IMR-90 (cell line): ENCODE measurements around the gene ANKRD18B. TPM values are rescaled to one million over a fixed set of nuclear protein-coding genes. Genes with fewer than 3 reads are reported as not detected.
A peak's percentile ranks its signal among the peaks of the same experiment; 100 is the strongest.

Source experiments
- ATAC-seq: fragments of 200-7000 bp; cut with Tn5 transposase; 2 replicates; pipeline ENCODE4 v1.9.1; 2020; ENCODE audit warnings: low read depth, mild to moderate bottlenecking, moderate library complexity
- BruUV-seq: library from RNA; stranded (reverse); fragments of 400-500 nt; replicated peaks from 2 replicates; lab custom pipeline; 2021; lab: Mats Ljungman, UMichigan
- CTCF ChIA-PET: fragments of 300-600 bp; formaldehyde crosslinking; extraction: SDS; loops from one replicate; lab custom pipeline; 2021; ENCODE audit warnings: antibody characterized with exemption; lab: Yijun Ruan, JAX
- POLR2A ChIA-PET: fragments of 300-600 bp; sonication (Branson Sonifier 250); formaldehyde crosslinking; loops from one replicate; lab custom pipeline; 2022; ENCODE audit warnings: antibody characterized with exemption; ENCODE audit not compliant: unreplicated experiment; lab: Charles Lee
- DNase-seq: peaks from one replicate; pipeline ENCODE4 v3.0.0; 2013
- H2AFZ ChIP-seq: replicated peaks from 2 replicates; pipeline ENCODE3; 2013; ENCODE audit warnings: low read length, mild to moderate bottlenecking; ENCODE audit not compliant: poor library complexity
- H2AK5ac ChIP-seq: 2 replicates; pipeline ENCODE4 v1.6.1; 2013; ENCODE audit warnings: low read depth, low read length, inconsistent platforms
- H2AK9ac ChIP-seq: replicated peaks from 2 replicates; pipeline ENCODE3; 2013; ENCODE audit warnings: mild to moderate bottlenecking, low read depth, low read length, moderate library complexity; ENCODE audit not compliant: poor library complexity
- H2BK120ac ChIP-seq: 2 replicates; pipeline ENCODE4 v1.6.1; 2013; ENCODE audit warnings: low read depth, low read length, inconsistent platforms
- H2BK15ac ChIP-seq: 3 replicates; pipeline ENCODE4 v1.6.1; 2013; ENCODE audit warnings: low read depth, low read length, inconsistent platforms
- H2BK20ac ChIP-seq: 2 replicates; pipeline ENCODE4 v1.6.1; 2013; ENCODE audit warnings: low read depth, mild to moderate bottlenecking, inconsistent platforms, low read length, moderate library complexity
- H2BK5ac ChIP-seq: 2 replicates; pipeline ENCODE4 v1.6.1; 2013; ENCODE audit warnings: mild to moderate bottlenecking, low read depth, low read length, inconsistent platforms; ENCODE audit not compliant: poor library complexity, severe bottlenecking
- H3K14ac ChIP-seq: replicated peaks from 2 replicates; pipeline ENCODE4 v1.6.1; 2013; ENCODE audit warnings: low read depth, low read length, inconsistent platforms
- H3K18ac ChIP-seq: 2 replicates; pipeline ENCODE4 v1.6.1; 2013; ENCODE audit warnings: low read depth, low read length, control low read depth
- H3K23ac ChIP-seq: 2 replicates; pipeline ENCODE4 v1.6.1; 2013; ENCODE audit warnings: low read depth, low read length, inconsistent platforms
- H3K27ac ChIP-seq: 2 replicates; pipeline ENCODE4 v1.5.1; 2013; ENCODE audit warnings: mild to moderate bottlenecking, control low read depth, low read length; ENCODE audit not compliant: insufficient read depth
- H3K27me3 ChIP-seq: 2 replicates; pipeline ENCODE4 v1.6.1; 2013; ENCODE audit warnings: low read length; ENCODE audit not compliant: control insufficient read depth, insufficient read depth
- H3K36me3 ChIP-seq: 2 replicates; pipeline ENCODE4 v1.6.1; 2013; ENCODE audit warnings: low read length, mixed read lengths; ENCODE audit not compliant: control insufficient read depth, insufficient read depth
- H3K4ac ChIP-seq: 2 replicates; pipeline ENCODE4 v1.6.1; 2013; ENCODE audit warnings: low read depth, low read length, inconsistent platforms
- H3K4me1 ChIP-seq: 2 replicates; pipeline ENCODE4 v1.6.1; 2013; ENCODE audit warnings: low read length, mixed read lengths; ENCODE audit not compliant: control insufficient read depth, insufficient read depth
- H3K4me2 ChIP-seq: 2 replicates; pipeline ENCODE4 v1.6.1; 2013; ENCODE audit warnings: low read depth, mild to moderate bottlenecking, control low read depth, low read length, moderate library complexity
- H3K4me3 ChIP-seq: 2 replicates; pipeline ENCODE4 v1.5.1; 2013; ENCODE audit warnings: low read depth, mild to moderate bottlenecking, control low read depth, low read length, moderate library complexity; ENCODE audit not compliant: insufficient read depth
- H3K56ac ChIP-seq: 2 replicates; pipeline ENCODE4 v1.6.1; 2013; ENCODE audit warnings: low read length, inconsistent platforms; ENCODE audit not compliant: insufficient read depth; ENCODE audit errors: extremely low read depth
- H3K79me1 ChIP-seq, 2 experiments: 2 replicates each; pipeline ENCODE4 v1.6.1; 2013; ENCODE audit warnings: low read length in 2 of 2, inconsistent platforms in 1 of 2, low read depth in 1 of 2
- H3K9ac ChIP-seq: 2 replicates; pipeline ENCODE4 v1.6.1; 2013; ENCODE audit warnings: low read depth, low read length, control low read depth
- H3K9me1 ChIP-seq: 2 replicates; pipeline ENCODE4 v1.6.1; 2013; ENCODE audit warnings: low read length, inconsistent platforms; ENCODE audit not compliant: insufficient read depth
- H3K9me3 ChIP-seq: 2 replicates; pipeline ENCODE4 v1.6.1; 2013; ENCODE audit warnings: low read length; ENCODE audit not compliant: control insufficient read depth, insufficient read depth
- H4K20me1 ChIP-seq: 2 replicates; pipeline ENCODE4 v1.6.1; 2013; ENCODE audit warnings: low read length, inconsistent platforms; ENCODE audit not compliant: insufficient read depth
- H4K5ac ChIP-seq: 2 replicates; pipeline ENCODE4 v1.6.1; 2013; ENCODE audit warnings: mild to moderate bottlenecking, low read depth, low read length, control low read depth
- H4K8ac ChIP-seq, 2 experiments: 2 replicates each; pipeline ENCODE4 v1.6.1; 2013; ENCODE audit warnings: low read depth in 2 of 2, low read length in 2 of 2, control low read depth in 1 of 2, inconsistent platforms in 1 of 2
- H4K91ac ChIP-seq: 2 replicates; pipeline ENCODE4 v1.6.1; 2013; ENCODE audit warnings: low read depth, low read length, inconsistent platforms; ENCODE audit not compliant: insufficient read depth
- MAFK ChIP-seq: IDR thresholded peaks from 2 replicates; pipeline ENCODE4 v1.6.1; 2012; ENCODE audit warnings: low read depth, low read length, improper control_type of control experiment
- MXI1 ChIP-seq: IDR thresholded peaks from 2 replicates; pipeline ENCODE4 v1.6.1; 2012; ENCODE audit warnings: low read depth, mild to moderate bottlenecking, low read length, moderate library complexity, borderline replicate concordance
- NFE2L2 ChIP-seq: fragments of 150-350 bp; IDR thresholded peaks from 2 replicates; pipeline ENCODE4 v1.6.1; 2016; ENCODE audit warnings: low read depth, mild to moderate bottlenecking, low read length
- RFX5 ChIP-seq: IDR thresholded peaks from 2 replicates; pipeline ENCODE4 v1.8.0; 2012; ENCODE audit warnings: low read depth, mild to moderate bottlenecking, low read length, moderate library complexity
- WGBS, 2 experiments: methylation state at CpG; one replicate each; pipeline versions ENCODE4 v1.1.5 to v1.1.7; 2013; ENCODE audit warnings: missing lambda C conversion rate in 2 of 2; ENCODE audit not compliant: insufficient read length in 1 of 2; ENCODE audit errors: extremely low coverage in 2 of 2; 5-methylcytosine and 5-hydroxymethylcytosine counted together
- dilution Hi-C: fragments of 300-500 bp; cut with HindIII; formaldehyde crosslinking; loops from one replicate; pipeline ENCODE4 v1.14.3; 2018; ENCODE audit warnings: low sequenced_read_pairs; ENCODE audit not compliant: unreplicated experiment
- in situ Hi-C: fragments of 300-500 bp; cut with MboI; formaldehyde crosslinking; loops from 3 replicates; pipeline ENCODE4 v1.14.3; 2019; ENCODE audit warnings: low sequenced_read_pairs, inconsistent platforms, mixed read lengths
- intact Hi-C: fragments of 100-400 bp; cut with micrococcal nuclease; formaldehyde crosslinking; loops from 2 replicates; pipeline ENCODE4 v1.10.0; 2022
- polyA plus RNA-seq, 3 experiments: library from polyadenylated mRNA; depleted of rRNA; stranded (reverse); fragments of >200 nt; gene quantifications; 2 replicates each; pipeline ENCODE4 v1.2.3, GENCODE V29; 2012; ENCODE audit warnings: low replicate concordance in 1 of 3
- total RNA-seq: library from RNA; depleted of rRNA; stranded (reverse); fragments of >200 nt; gene quantifications from 2 replicates; pipeline ENCODE4 v1.2.3, GENCODE V29; 2012

Gene ANKRD18B
- total and polyA plus RNA-seq, 2 of the 4 experiments (the other 2 are of a cell fraction): 7.1 to 13.4 TPM

DNA sequence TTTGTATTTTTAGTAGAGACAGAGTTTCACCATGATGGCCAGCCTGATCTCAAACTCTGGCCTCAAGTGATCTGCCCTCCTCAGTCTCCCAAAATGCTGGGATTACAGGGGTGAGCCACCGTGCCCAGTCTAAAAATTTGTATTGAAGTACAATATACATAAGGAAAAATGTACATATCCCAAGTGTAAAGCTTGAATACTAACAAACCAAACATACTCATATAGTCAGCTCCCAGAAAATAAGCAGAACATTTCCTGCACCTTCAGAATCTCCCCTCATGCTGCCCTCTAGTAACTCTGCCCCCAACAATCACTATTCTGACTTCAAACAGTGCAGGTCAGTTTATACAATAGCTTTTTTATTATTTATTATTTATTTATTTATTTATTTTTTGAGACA, 48.7 kb upstream of the ANKRD18B start:
- Histone ChIP-seq H2BK15ac (no peak overlapping the region), H3K4me2 (no peak overlapping the region), H3K27ac (no peak overlapping the region), H3K9me3 (no peaks in the 10 kb centered on the region), H3K23ac (no peak overlapping the region), H3K9me1 (peaks cover 10% of the 10 kb centered on the region; the same call in 1 of the 2 replicates), H2AK9ac (no peak overlapping the region), H3K79me1 (peaks cover 10 to 39% of the 10 kb centered on the region in 2 experiments; a peak in 3 of 4 replicates), H3K4me1 (peaks cover 3% of the 10 kb centered on the region; the same call in 1 of the 2 replicates), H3K18ac (no peak overlapping the region), H4K20me1 (peaks cover 8% of the 10 kb centered on the region; the same call in 1 of the 2 replicates), H3K4ac (peak overlapping the region; percentile 18; the same call in 1 of the 2 replicates), H2BK5ac (no peak overlapping the region), H2BK20ac (no peak overlapping the region), H3K9ac (no peak overlapping the region), H3K36me3 (peaks cover 13% of the 10 kb centered on the region), H4K91ac (no peak overlapping the region), H4K8ac (0 out of 4 replicates have a peak overlapping the region, but pooled peaks of 1 of the 2 experiments have one; percentile 69), H2AFZ (no peak overlapping the region), H3K4me3 (no peak overlapping the region), H2AK5ac (peak overlapping the region; percentile 32; the same call in 1 of the 2 replicates), H2BK120ac (no peak overlapping the region), H4K5ac (no peak overlapping the region), H3K56ac (no peak overlapping the region), H3K14ac (no peak overlapping the region), H3K27me3 (no peaks in the 10 kb centered on the region)
- WGBS, 2 experiments: no CpG with 5 or more reads among the region's 1 CpG
- in situ Hi-C loops (no loop called here), intact Hi-C loops (no loop called here), dilution Hi-C loops (no loop called here)
- no peak for DNase-seq
- no TSS peak for BruUV-seq
- ATAC-seq: no peak
- TF ChIP-seq MAFK: no peak
- no peak for TF ChIP-seq MXI1
- TF ChIP-seq NFE2L2: no peak
- TF ChIP-seq RFX5: no peak
- CTCF ChIA-PET: interaction anchor here (0.8 to 1.8 kb wide), 2 partner anchors 9 to 436 kb away, joined by 3 to 5 read pairs; no protein-coding TSS in a partner anchor
- POLR2A ChIA-PET: no interaction called here
